ENCODE measurements around the gene DCAF12.

DCAF12 gene

GRCh38 chr9:34125681-34126206, 754 bp downstream of the DCAF12 start:
- no peak for DNase-seq (ENCODE audit: low read depth in 2 of 2)

DNA sequence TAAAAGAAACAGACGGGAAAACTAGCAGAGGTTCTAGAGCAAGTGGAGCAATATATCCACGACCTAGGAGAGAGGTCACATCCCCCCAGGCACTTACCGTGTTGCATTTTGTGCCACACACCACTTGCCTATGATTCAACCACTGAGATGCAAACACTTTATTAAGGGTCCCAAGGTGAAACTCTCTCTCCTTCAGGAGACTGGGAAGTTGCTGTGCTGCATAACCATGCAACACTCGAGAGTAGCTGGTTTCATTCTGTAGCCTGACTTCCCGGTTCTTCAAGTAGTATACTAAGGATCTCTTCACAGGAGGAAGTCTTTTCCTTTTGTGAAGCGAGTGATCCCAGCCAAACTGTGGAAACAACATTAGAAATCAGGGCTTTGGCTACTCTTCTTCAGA, 1.6 kb downstream of the DCAF12 start:
- DNase-seq (ENCODE audit: low read depth in 2 of 2): no peak

DNA sequence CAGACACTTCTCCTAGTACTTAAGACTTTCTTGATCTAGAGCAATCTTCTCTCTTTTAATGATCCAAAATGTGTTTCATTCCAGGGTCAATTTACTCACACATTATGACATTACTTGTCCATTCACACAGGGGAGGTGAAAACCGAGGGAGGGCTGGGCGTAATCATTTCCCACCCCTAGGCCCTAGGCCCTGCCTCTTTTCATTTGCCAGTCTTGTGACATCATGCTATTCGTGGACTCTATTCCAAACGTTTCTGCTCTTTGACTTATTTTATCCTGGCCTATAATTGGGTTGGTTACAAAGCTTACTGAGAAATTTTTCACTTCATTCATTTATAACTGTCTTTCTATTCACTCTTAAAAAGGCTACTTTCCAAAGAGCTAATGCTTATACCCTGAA, 2.4 kb downstream of the DCAF12 start:
- DNase-seq (ENCODE audit: low read depth in 2 of 2): no peak

GRCh38 chr9:34123682-34124081, 2.8 kb downstream of the DCAF12 start:
- DNase-seq (ENCODE audit: low read depth in 2 of 2): no peak

DNA sequence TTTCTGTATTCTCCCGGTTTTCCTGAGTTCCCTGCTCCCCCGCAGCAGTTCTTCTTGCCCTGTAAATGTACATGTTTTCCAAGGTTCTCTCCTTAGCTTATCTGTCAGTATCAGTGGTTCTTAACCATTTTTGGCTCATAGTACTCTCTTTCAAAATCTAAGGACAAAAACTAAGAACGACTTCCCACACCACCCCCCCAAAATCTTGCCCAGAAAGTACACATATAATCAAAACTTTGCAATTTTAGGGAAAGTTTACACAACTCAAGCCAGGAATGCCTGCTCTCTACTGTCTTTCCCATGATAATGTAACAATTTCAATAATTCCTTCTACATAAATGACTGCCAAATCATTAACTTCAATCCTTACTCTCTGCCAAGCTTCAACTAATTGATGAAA, 4.5 kb downstream of the DCAF12 start:
- DNase-seq (ENCODE audit: low read depth in 2 of 2): no peak

DNA sequence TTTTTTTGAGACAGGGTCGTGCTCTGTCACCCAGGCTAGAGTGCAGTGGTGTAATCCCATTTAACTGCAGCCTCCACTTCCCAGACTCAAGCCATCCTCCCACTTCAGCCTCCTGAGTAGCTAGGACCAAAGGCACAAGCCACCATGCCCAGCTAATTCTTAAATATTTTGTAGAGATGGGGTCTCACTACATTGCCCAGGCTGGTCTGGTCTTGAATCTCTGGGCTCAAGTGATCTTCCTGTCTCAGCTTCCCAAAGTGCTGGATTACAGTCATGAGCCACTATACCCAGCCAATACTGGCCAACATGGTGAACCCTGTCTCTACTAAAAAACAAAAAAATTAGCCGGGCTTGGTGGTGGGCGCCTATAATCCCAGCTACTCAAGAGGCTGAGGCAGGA, 6.8 kb downstream of the DCAF12 start:
- no peak for DNase-seq (ENCODE audit: low read depth in 2 of 2)

GRCh38 chr9:34114436-34114835, 12.1 kb downstream of the DCAF12 start:
- no peak for DNase-seq (ENCODE audit: low read depth in 2 of 2)

GRCh38 chr9:34106110-34106509, 20.4 kb downstream of the DCAF12 start:
- DNase-seq (ENCODE audit: low read depth in 2 of 2): no peak

DNA sequence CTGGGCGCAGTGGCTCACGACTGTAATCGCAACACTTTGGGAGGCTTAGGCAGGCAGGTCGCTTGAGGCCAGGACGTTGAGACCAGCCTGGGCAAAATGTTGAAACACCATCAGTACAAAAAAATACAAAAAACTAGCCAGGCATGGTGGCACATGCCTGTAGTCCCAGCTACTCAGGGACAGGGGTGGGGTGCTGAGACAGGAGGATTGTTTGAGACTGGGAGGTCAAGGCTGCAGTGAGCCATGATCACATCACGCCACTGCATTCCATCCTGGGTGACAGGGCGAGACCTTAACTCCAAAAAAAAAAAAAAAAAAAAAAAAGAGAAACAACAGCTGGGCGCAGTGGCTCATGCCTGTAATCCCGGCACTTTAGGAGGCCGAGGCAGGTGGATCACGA, 23.7 kb downstream of the DCAF12 start:
- DNase-seq (ENCODE audit: low read depth in 2 of 2): no peak

GRCh38 chr9:34098307-34098706, 28.2 kb downstream of the DCAF12 start:
- DNase-seq (ENCODE audit: low read depth in 2 of 2): no peak

DNA sequence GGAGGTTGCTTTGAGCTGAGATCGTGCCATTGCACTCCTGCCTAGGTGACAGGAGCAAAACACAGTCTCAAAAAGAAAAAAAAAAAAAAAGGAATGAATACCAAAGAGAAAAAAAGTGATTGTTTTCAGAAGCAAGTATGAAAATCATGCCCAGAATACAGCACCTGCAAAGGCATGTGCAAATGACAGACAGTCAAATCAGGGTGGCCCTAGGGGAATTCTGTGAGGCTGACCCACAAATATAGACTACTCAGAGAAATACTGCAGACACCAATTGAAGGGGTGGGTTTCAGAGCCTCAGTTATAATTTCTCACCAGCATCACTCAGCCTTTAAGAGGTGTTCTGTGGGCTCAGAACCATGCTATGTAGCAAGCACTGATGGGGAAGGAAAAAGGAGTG, 28.6 kb downstream of the DCAF12 start:
- DNase-seq (ENCODE audit: low read depth in 2 of 2): no peak

DNA sequence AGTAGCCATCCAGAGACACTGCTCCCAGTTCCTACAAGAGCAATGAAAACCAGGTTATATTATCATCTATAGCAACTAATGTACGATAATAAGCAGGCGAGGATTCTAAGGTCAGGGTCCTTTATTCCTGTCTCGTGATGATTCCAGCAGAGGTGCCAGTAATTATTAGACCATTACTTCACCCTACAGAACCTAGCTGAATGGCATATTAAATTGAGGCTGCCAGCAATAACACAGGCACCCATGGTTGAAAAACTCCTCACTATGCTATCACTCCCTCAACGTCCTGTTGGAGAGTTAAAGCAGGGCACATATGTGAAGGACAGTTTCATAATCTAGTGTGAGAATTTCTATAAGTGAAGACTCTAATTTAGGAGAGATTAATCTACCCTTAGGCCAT, 29.7 kb downstream of the DCAF12 start:
- no peak for DNase-seq (ENCODE audit: low read depth in 2 of 2)

GRCh38 chr9:34093578-34093977, 32.9 kb downstream of the DCAF12 start:
- DNase-seq (ENCODE audit: low read depth in 2 of 2): no peak

GRCh38 chr9:34089311-34089710, 37.2 kb downstream of the DCAF12 start:
- DNase-seq (ENCODE audit: low read depth in 2 of 2): no peak

DNA sequence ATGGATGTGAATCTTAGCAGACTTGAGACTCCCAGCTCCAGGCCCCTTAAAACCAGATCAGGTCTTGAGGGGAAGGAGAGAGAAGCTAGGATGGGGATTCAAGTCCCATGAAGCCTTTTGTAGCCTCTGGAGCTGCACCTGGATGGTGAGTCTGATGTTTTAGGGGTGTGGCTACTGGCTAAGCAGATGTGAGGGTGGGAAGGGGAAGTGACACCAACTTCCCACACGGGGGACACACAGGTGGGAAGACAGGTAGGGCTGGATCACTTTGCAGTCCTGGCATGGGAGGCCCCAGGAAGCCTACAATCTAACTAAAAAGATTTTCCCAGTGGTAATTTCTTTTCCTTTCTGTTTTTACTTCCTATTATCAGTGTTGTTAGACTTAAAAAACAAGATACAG, 39.1 kb downstream of the DCAF12 start:
- DNase-seq (ENCODE audit: low read depth in 2 of 2): no peak

DNA sequence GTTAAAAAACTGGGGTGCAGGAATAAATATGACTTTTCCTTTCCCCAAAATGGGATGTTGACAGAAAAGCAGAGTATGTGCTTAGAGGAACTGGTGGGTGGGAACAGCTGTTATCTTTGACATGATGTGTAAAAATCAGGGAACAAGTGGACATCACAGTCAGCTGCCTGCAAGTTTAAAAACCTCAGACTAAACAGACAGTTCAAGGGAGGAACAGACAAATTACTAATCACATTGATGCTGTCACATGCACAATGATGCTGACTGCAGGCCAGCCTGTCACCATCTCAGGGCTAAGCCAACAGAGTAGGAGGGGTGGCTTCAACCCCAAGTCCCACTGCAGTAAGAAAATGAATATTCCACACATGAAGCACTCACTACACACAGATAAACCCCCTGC, 39.6 kb downstream of the DCAF12 start:
- no peak for DNase-seq (ENCODE audit: low read depth in 2 of 2)

DNA sequence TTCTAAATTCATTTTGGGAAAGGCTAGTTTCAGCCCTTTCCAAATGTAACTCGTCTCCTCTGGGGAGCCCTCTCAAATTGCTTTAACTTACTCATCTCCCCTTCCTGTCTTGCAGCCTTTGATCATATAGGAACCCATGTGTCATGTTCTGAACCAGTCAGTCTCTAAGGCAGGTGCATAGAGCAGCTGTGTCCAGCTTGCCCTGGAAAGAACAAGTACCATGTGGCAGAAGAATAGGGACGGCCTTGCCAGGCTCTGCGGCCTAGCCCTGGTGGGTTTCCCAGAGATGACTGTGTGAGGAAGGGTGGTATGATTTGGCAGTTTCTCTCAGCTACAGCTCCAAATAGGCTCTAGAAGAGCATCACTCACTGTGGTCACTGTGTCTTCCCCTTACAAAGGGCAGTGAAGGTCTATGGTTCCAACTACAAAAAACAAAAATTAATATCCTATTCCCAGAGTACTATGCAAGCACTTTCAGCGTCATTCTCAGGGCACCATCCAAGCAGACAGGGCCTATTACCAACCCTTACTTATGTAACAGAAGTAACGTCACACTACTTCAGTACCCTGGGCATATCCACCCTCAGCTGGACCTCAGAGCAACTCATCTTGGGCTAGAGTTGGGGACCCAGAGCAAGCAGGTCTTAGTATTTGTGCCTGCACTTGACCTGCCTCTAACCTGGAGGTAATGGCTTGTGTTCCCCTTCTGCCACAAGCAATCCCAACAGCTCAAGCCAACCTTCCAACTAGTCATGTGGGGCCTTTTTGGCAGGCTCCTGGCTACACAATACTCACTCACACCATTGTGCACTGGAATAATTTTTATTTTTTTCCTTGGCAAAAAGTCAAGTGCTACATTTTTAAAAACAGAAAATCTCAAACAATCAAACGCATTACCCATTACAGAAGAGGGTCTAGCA, 40.7 kb downstream of the DCAF12 start:
- DNase-seq (ENCODE audit: low read depth in 2 of 2): no peak

- no peak for DNase-seq (ENCODE audit: low read depth in 2 of 2)
Measured at GRCh38 chr9:34084562-34084961, 41.9 kb downstream of the DCAF12 start.

GRCh38 chr9:34079181-34079580, 47.3 kb downstream of the DCAF12 start:
- DNase-seq (ENCODE audit: low read depth in 2 of 2): no peak

DNA sequence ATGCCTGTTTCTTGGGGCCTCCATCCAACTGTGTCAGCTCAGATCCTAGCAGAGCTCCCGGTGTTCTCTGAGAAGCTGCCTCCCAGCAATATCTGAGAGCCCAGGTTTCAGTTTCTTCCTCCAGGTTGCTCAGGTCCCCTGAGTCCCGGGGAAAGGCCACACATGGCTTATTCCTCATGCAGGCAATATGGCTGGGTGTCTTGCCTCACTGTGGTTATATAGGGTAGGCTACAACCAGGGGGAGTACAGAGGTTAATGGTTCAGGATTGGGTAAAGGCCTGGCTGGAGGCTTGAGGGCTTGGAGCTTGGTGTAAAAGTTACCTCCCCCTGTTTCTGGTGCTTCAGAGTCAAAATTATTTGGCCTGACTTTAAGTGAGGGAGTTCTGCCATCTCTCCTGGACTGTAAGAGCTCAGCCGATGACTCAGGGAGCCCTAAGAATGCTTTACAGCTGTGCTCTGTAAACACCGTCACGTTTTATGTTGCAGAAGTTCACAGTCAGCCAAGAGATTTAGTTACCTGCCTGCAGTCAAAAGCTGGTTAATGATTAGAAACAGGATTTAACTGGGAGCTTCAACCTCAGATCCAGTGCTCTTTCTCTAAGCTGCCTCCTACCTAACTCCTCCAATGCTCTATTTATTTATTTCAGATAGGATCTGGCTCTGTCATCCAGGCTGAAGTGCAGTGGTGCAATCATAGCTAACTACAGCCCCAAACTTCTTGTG, 53.5 kb downstream of the DCAF12 start:
- no peak for DNase-seq (ENCODE audit: low read depth in 2 of 2)

- DNase-seq (ENCODE audit: low read depth in 2 of 2): no peak
Measured at GRCh38 chr9:34072410-34072809, 54.1 kb downstream of the DCAF12 start.

GRCh38 chr9:34070606-34071324, 55.7 kb downstream of the DCAF12 start:
- no peak for DNase-seq (ENCODE audit: low read depth in 2 of 2)
